HepG2 (cell line): ENCODE measurements around the gene PSMD4. TPM values are rescaled to one million over a fixed set of nuclear protein-coding genes. Genes with fewer than 3 reads are reported as not detected.

ENCODE experiments used
- ATAD3A ChIP-seq: sonication (generic); formaldehyde crosslinking; IDR thresholded peaks from 2 replicates; pipeline ENCODE4 v1.4.0; 2020; ENCODE audit warnings: missing genetic modification reagents
- ATF7-NPFF ChIP-seq: sonication (generic); formaldehyde crosslinking; IDR thresholded peaks from 2 replicates; pipeline ENCODE4 v1.8.1; 2023; ENCODE audit warnings: mild to moderate bottlenecking, low read depth, missing genetic modification reagents, moderate library complexity
- BRCA1 ChIP-seq: sonication (generic); formaldehyde crosslinking; IDR thresholded peaks from 2 replicates; pipeline ENCODE4 v1.4.0; 2020; ENCODE audit warnings: missing genetic modification reagents
- CHCHD3 ChIP-seq: sonication (generic); formaldehyde crosslinking; IDR thresholded peaks from 2 replicates; pipeline ENCODE4 v1.8.0; 2022; ENCODE audit warnings: mild to moderate bottlenecking, missing genetic modification reagents, moderate library complexity
- FOXM1 ChIP-seq: sonication (generic); formaldehyde crosslinking; IDR thresholded peaks from 2 replicates; pipeline ENCODE4 v1.5.0; 2020; ENCODE audit warnings: missing genetic modification reagents
- GABPA ChIP-seq, 2 experiments: IDR thresholded peaks; 2 replicates each; pipeline ENCODE4 v1.6.1; 2011 to 2016; ENCODE audit warnings: low read depth in 2 of 2, low read length in 1 of 2, missing biosample characterization in 1 of 2, missing genetic modification characterization in 1 of 2
- GFI1 ChIP-seq: sonication (generic); formaldehyde crosslinking; IDR thresholded peaks from 2 replicates; pipeline ENCODE4 v1.5.0; 2020; ENCODE audit warnings: missing genetic modification reagents, mild to moderate bottlenecking, borderline replicate concordance
- JARID2 ChIP-seq: sonication (generic); formaldehyde crosslinking; IDR thresholded peaks from 2 replicates; pipeline ENCODE4 v1.8.1; 2023; ENCODE audit warnings: missing genetic modification reagents, inconsistent platforms; ENCODE audit not compliant: insufficient replicate concordance
- JUN ChIP-seq: sonication (generic); formaldehyde crosslinking; IDR thresholded peaks from 2 replicates; pipeline ENCODE4 v1.4.0; 2020; ENCODE audit warnings: mild to moderate bottlenecking, missing genetic modification reagents
- KIAA2018 ChIP-seq: sonication (generic); formaldehyde crosslinking; IDR thresholded peaks from 2 replicates; pipeline ENCODE4 v1.5.0; 2020; ENCODE audit warnings: mild to moderate bottlenecking, missing genetic modification reagents, borderline replicate concordance
- NFYB ChIP-seq: sonication (generic); formaldehyde crosslinking; IDR thresholded peaks from 2 replicates; pipeline ENCODE4 v1.4.0; 2020; ENCODE audit warnings: missing genetic modification reagents
- PRMT3 ChIP-seq: sonication (generic); formaldehyde crosslinking; IDR thresholded peaks from 2 replicates; pipeline ENCODE4 v1.8.1; 2022; ENCODE audit warnings: low read depth, mild to moderate bottlenecking, moderate library complexity, missing genetic modification reagents, borderline replicate concordance
- SKI ChIP-seq: fragments of 450-650 bp; IDR thresholded peaks from one replicate; pipeline ENCODE4 v1.6.1; 2018; ENCODE audit warnings: mild to moderate bottlenecking; ENCODE audit not compliant: partially characterized antibody
- SMAD9 ChIP-seq: sonication (generic); formaldehyde crosslinking; IDR thresholded peaks from 2 replicates; pipeline ENCODE4 v1.5.1; 2020; ENCODE audit warnings: mild to moderate bottlenecking, missing genetic modification reagents
- SMARCE1 ChIP-seq: fragments of 450-650 bp; IDR thresholded peaks from 2 replicates; pipeline ENCODE4 v1.6.1; 2017; ENCODE audit warnings: borderline replicate concordance
- ZNF225 ChIP-seq: sonication (generic); formaldehyde crosslinking; IDR thresholded peaks from 2 replicates; pipeline ENCODE4 v1.4.0; 2020; ENCODE audit warnings: mild to moderate bottlenecking, missing genetic modification reagents
- ZNF260 ChIP-seq: sonication (generic); formaldehyde crosslinking; IDR thresholded peaks from 2 replicates; pipeline ENCODE4 v1.4.0; 2020; ENCODE audit warnings: missing genetic modification reagents, low read depth, mild to moderate bottlenecking, borderline replicate concordance
- ZNF761 ChIP-seq: sonication (generic); formaldehyde crosslinking; conservative IDR thresholded peaks from 2 replicates; pipeline ENCODE4 v1.4.0; 2020; ENCODE audit warnings: mild to moderate bottlenecking, missing genetic modification reagents
- polyA plus RNA-seq, 8 experiments: library from polyadenylated mRNA; depleted of rRNA in 3 of 8; stranded (reverse) in 7 of 8; unstranded in 1 of 8; fragments of >200 nt; fragmentation: Illumina TruSeq in 4 of 8; extraction: Trizol in 4 of 8; gene quantifications; 2 replicates each; pipeline versions ENCODE4 v1.2.1 to v1.2.3, GENCODE V29; 2011 to 2016; ENCODE audit warnings: low read depth in 4 of 8, missing spikeins in 1 of 8, mixed read lengths in 1 of 8; ENCODE audit not compliant: insufficient read depth in 1 of 8
- total RNA-seq, 5 experiments: library from RNA; depleted of rRNA; stranded (reverse); fragments of >200 nt; fragmentation: Illumina TruSeq; extraction: Trizol; gene quantifications; 2 replicates each; pipeline ENCODE4 v1.2.3, GENCODE V29; 2016; ENCODE audit warnings: low read depth in 1 of 5
- TF ChIP-seq, protein P1 (sequence below): sonication (generic); formaldehyde crosslinking; IDR thresholded peaks from 2 replicates; pipeline ENCODE4 v1.5.0; 2020; ENCODE audit warnings: mild to moderate bottlenecking, low read depth, missing genetic modification reagents, borderline replicate concordance
- TF ChIP-seq, protein P2 (sequence below): sonication (generic); formaldehyde crosslinking; IDR thresholded peaks from 2 replicates; pipeline ENCODE4 v1.5.0; 2020; ENCODE audit warnings: missing genetic modification reagents

PSMD4 gene
- total and polyA plus RNA-seq, 2 of the 13 experiments (the other 11 are each of a cell fraction or from before 2014, with no cell fraction given) = 194 to 243 TPM

- TF ChIP-seq SKI = no peak
- no peak for TF ChIP-seq CHCHD3
- TF ChIP-seq ATAD3A (CRISPR knock-in tag) = no peak
- TF ChIP-seq ZNF225 (CRISPR knock-in tag) = no peak
- TF ChIP-seq, protein P1, sequence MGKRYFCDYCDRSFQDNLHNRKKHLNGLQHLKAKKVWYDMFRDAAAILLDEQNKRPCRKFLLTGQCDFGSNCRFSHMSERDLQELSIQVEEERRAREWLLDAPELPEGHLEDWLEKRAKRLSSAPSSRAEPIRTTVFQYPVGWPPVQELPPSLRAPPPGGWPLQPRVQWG = no peak
- no peak for TF ChIP-seq GFI1
- TF ChIP-seq NFYB (CRISPR knock-in tag) = peak; percentile 100
- TF ChIP-seq PRMT3 (CRISPR knock-in tag) = no peak
- no peak for TF ChIP-seq SMARCE1
- no peak for TF ChIP-seq ZNF260 (CRISPR knock-in tag)
- no peak for TF ChIP-seq ZNF761 (CRISPR knock-in tag)
- TF ChIP-seq, protein P2, sequence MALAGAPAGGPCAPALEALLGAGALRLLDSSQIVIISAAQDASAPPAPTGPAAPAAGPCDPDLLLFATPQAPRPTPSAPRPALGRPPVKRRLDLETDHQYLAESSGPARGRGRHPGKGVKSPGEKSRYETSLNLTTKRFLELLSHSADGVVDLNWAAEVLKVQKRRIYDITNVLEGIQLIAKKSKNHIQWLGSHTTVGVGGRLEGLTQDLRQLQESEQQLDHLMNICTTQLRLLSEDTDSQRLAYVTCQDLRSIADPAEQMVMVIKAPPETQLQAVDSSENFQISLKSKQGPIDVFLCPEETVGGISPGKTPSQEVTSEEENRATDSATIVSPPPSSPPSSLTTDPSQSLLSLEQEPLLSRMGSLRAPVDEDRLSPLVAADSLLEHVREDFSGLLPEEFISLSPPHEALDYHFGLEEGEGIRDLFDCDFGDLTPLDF = no peak; the same call in 1 of the 2 replicates
- TF ChIP-seq GABPA (IDR thresholded peaks at IDR 0.05; ENCODE audit: low read depth, low read length) = peak; percentile 67
- no peak; the same call in 1 of the 2 replicates for TF ChIP-seq GABPA (CRISPR knock-in tag; IDR thresholded peaks at IDR 0.05; ENCODE audit: low read depth)
- TF ChIP-seq FOXM1 (CRISPR knock-in tag) = no peak
- TF ChIP-seq KIAA2018 = no peak
- TF ChIP-seq BRCA1 = 0 out of 2 replicates have a peak, but pooled peaks have one; percentile 7
- no peak for TF ChIP-seq JARID2 (CRISPR knock-in tag)
- no peak for TF ChIP-seq JUN
- TF ChIP-seq ATF7-NPFF (CRISPR knock-in tag) = peak; percentile 3; the same call in 1 of the 2 replicates
- no peak for TF ChIP-seq SMAD9 (CRISPR knock-in tag)
These were observed 27.7 kb downstream of the PSMD4 start, which contains the start of gene ZNF687 (continued) for GRCh38 chr1:151281969-151282882.
